ENCODE results near the gene GDPD5. TPM values are rescaled to one million over a fixed set of nuclear protein-coding genes. Genes with fewer than 3 reads are reported as not detected.

GDPD5 gene
- polyA plus RNA-seq, 3 donors: 4.9 to 39.0 (median 7.6) TPM

DNA sequence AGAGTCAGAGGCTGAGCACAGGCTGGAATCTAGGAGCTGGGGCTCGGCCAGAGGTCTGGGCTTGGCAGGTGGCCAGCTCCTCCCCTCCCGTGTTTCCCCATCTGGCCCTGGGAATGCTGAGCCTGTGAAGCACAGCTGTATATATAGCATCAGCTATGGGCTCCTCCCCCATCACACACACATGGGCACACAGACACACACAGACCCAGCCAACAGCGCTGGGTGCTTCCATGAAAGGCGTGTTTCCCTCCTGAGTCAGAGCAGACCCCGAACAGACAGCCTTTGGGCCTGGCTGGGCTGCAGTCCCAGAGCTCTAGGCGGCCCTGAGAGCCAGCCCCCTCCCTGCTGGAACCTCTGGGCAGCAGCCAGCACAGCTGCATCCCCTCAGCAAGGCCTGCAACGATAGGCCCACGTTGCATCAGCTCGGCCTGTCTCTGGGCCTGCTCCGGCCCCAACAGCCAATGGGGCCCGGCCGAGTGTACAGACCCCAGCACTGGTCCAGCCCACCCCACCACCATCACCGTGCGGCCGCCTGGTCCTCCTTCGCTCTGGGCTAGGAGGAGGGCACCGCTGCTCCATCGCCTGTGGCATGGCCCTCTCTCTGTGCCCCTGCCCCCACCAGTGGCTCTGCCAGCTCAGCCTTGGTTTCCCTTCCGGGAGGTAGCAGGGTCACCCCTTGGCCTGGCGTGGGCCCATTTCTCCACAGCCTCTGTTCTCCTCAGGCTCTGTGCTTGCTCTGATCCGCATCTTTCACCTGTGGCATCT is 28.7 kb upstream of the GDPD5 start:
- Mint-ChIP-seq H3K27me3 (ENCODE audit: low read depth in 3 of 3) (peaks cover 3 to 11% (median 8%) of the 10 kb centered on the region in 3 donors), H3K4me1 (no peaks in the 10 kb centered on the region), H3K36me3 (no peaks in the 10 kb centered on the region), H3K27ac (no peak overlapping the region), H3K4me3 (no peak overlapping the region), H3K9me3 (no peaks in the 10 kb centered on the region)
- no peaks in the 10 kb centered on the region for H3K36me3 ChIP-seq (replicated peaks in 1 of 2; ENCODE audit: control insufficient read depth in 1 of 2, insufficient read depth in 2 of 2, low read length in 2 of 2)
- no peak overlapping the region for H3K27ac ChIP-seq (ENCODE audit: low read depth in 1 of 2, low read length in 2 of 2)
- no peak overlapping the region for H2AFZ ChIP-seq (ENCODE audit: insufficient read depth, low read depth, low read length, poor library complexity, severe bottlenecking)
- H3K79me2 ChIP-seq (ENCODE audit: insufficient read depth, low read length): no peaks in the 10 kb centered on the region
- no peaks in the 10 kb centered on the region for H3K4me1 ChIP-seq (ENCODE audit: control insufficient read depth in 1 of 2, insufficient read depth in 2 of 2, low read length in 2 of 2)
- H4K20me1 ChIP-seq (ENCODE audit: insufficient read depth, low read length): no peaks in the 10 kb centered on the region
- H3K27me3 ChIP-seq (ENCODE audit: control insufficient read depth in 2 of 2, insufficient read depth in 2 of 2, low read length in 2 of 2): no peaks in the 10 kb centered on the region
- H3K9ac ChIP-seq (ENCODE audit: insufficient read depth, low read length, poor library complexity, severe bottlenecking): no peak overlapping the region
- no peak for DNase-seq
- 71% methylated on average over 21 of the region's 21 CpGs for WGBS (ENCODE audit: insufficient coverage)
- no peaks in the 10 kb centered on the region for H3K9me3 ChIP-seq (replicated peaks in 1 of 2; ENCODE audit: control insufficient read depth in 1 of 2, insufficient read depth in 1 of 2, low read length in 2 of 2)
- H3K4me2 ChIP-seq (replicated peaks; ENCODE audit: extremely low read depth, low read length, poor library complexity, severe bottlenecking): no peak overlapping the region
- intact Hi-C loops (cut with micrococcal nuclease): no loop called here
- H3K4me3 ChIP-seq (replicated peaks in 1 of 3; ENCODE audit: low read depth in 2 of 3, low read length in 3 of 3): no peak overlapping the region
- no peak for TF ChIP-seq CTCF (IDR thresholded peaks at IDR 0.05)

DNA sequence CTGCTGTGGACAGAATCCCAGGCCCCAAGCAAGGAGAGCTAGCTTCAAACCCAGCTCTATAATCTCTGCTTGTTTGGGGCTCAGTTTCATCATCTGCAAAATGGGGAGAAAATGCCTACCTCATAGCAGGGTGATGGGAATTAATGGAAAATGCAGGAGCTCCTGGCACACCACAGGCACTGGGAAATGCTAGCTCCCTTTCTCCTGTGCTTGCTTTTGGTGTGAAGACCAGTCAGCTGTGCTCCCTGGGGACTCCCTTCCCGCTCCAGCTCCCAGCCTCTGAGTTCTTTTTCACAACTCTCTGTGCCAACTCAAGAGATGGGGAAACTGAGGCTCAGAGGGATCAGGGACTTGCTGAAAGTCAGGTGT is 28.1 kb upstream of the GDPD5 start:
- Mint-ChIP-seq H3K4me3 (no peak overlapping the region), H3K36me3 (no peaks in the 10 kb centered on the region), H3K27me3 (ENCODE audit: low read depth in 3 of 3) (peaks cover 6 to 11% (median 6%) of the 10 kb centered on the region in 3 donors), H3K27ac (no peak overlapping the region), H3K9me3 (no peaks in the 10 kb centered on the region), H3K4me1 (no peaks in the 10 kb centered on the region)
- H2AFZ ChIP-seq (ENCODE audit: insufficient read depth, low read depth, low read length, poor library complexity, severe bottlenecking): no peak overlapping the region
- intact Hi-C loops (cut with micrococcal nuclease): no loop called here
- no peaks in the 10 kb centered on the region for H3K36me3 ChIP-seq (replicated peaks in 1 of 2; ENCODE audit: control insufficient read depth in 1 of 2, insufficient read depth in 2 of 2, low read length in 2 of 2)
- no peaks in the 10 kb centered on the region for H3K79me2 ChIP-seq (ENCODE audit: insufficient read depth, low read length)
- H3K27me3 ChIP-seq (ENCODE audit: control insufficient read depth in 2 of 2, insufficient read depth in 2 of 2, low read length in 2 of 2): no peaks in the 10 kb centered on the region
- no peaks in the 10 kb centered on the region for H4K20me1 ChIP-seq (ENCODE audit: insufficient read depth, low read length)
- H3K4me1 ChIP-seq (ENCODE audit: control insufficient read depth in 1 of 2, insufficient read depth in 2 of 2, low read length in 2 of 2): no peaks in the 10 kb centered on the region
- DNase-seq: no peak
- H3K9me3 ChIP-seq (replicated peaks in 1 of 2; ENCODE audit: control insufficient read depth in 1 of 2, insufficient read depth in 1 of 2, low read length in 2 of 2): no peaks in the 10 kb centered on the region
- H3K9ac ChIP-seq (ENCODE audit: insufficient read depth, low read length, poor library complexity, severe bottlenecking): no peak overlapping the region
- TF ChIP-seq CTCF (IDR thresholded peaks at IDR 0.05): no peak
- H3K27ac ChIP-seq (ENCODE audit: low read depth in 1 of 2, low read length in 2 of 2): no peak overlapping the region
- H3K4me3 ChIP-seq (replicated peaks in 1 of 3; ENCODE audit: low read depth in 2 of 3, low read length in 3 of 3): no peak overlapping the region
- no peak overlapping the region for H3K4me2 ChIP-seq (replicated peaks; ENCODE audit: extremely low read depth, low read length, poor library complexity, severe bottlenecking)
- WGBS (ENCODE audit: insufficient coverage): no CpG with 5 or more reads among the region's 1 CpG
